T-helper 2 cell treated with Interferon-gamma antibody and Interleukin-4, amounts not matched to agents 100 ng/mL and 5 ng/mL, for 36 hours (primary cell): ENCODE results near the gene XRCC5. TPM values are rescaled to one million over a fixed set of nuclear protein-coding genes. Genes with fewer than 3 reads are reported as not detected.
"Not testable (repeated sequence)": the region's sequence is repeated elsewhere in the genome, so short reads cannot be mapped to it uniquely, and the experiment has no call there.

Experiments
- intact Hi-C: fragments of 100-400 bp; cut with micrococcal nuclease; formaldehyde crosslinking; loops from one replicate; pipeline ENCODE4 v1.15.1; 2023
- total RNA-seq: library from RNA; stranded (reverse); gene quantifications from 2 replicates; pipeline ENCODE4 v1.2.3, GENCODE V29; 2022

Gene XRCC5
- total RNA-seq, 1 donor from 2014 or later, result 438 TPM

DNA sequence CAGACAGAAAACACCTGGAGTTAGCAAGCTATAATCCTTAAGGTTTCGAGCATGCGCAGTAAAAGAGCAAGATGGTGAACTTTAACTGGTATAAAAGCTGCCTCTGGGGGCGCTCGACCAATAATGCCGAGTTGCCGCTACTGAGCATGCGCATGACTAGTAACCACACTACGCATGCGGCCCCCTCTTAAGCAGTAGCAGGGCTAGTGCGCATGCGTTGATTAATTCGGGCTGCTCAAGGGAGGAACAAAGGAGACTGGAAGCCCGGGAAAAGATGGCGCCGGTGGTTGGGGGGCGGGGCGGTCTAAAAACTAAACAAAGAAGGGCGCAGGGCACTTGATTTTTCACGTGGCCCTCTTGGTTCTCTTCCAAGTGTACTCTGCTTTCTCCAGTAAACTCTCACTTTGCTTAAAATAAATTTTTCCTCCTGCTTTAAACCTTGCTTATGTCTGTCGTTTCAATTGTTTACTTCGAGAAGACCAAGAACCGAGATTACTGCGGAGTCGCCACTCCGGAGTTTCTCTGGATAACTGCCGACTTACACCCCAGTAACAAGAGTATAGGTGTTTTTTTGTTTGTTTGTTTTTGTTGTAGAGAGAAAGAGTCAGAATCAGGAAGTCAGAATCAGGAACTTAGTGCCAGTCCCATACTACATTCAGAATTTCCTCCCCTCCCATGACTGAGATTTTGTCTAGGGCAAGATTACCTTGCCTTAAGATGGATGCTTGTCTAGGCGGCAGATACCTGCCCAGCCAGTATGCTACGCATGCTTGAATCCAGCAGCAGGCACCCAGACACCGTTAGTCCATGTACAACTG, 5.8 kb downstream of the XRCC5 start:
- intact Hi-C loops, result loop anchor here (1.0 to 10.0 kb wide), 5 partner anchors 56 to 1310 kb away; partner anchors contain the start of genes BARD1 and SMARCAL1

DNA sequence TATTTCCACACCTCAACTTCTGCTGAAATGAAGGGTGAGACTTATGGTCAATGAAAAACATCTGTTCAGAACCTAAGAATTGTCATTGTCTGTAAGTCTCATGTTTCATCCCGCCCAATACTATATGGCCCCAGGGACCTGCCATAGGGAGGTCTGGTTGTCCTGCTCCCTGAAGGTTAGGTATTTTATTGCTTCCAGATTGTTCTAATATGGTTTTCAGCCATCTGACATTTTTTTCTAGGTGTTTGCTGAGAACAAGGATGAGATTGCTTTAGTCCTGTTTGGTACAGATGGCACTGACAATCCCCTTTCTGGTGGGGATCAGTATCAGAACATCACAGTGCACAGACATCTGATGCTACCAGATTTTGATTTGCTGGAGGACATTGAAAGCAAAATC, 7.3 kb downstream of the XRCC5 start:
- intact Hi-C loops, result loop anchor here (10.0 kb wide), 1 partner anchor 1312 kb away; the partner anchor contains the start of gene BARD1

DNA sequence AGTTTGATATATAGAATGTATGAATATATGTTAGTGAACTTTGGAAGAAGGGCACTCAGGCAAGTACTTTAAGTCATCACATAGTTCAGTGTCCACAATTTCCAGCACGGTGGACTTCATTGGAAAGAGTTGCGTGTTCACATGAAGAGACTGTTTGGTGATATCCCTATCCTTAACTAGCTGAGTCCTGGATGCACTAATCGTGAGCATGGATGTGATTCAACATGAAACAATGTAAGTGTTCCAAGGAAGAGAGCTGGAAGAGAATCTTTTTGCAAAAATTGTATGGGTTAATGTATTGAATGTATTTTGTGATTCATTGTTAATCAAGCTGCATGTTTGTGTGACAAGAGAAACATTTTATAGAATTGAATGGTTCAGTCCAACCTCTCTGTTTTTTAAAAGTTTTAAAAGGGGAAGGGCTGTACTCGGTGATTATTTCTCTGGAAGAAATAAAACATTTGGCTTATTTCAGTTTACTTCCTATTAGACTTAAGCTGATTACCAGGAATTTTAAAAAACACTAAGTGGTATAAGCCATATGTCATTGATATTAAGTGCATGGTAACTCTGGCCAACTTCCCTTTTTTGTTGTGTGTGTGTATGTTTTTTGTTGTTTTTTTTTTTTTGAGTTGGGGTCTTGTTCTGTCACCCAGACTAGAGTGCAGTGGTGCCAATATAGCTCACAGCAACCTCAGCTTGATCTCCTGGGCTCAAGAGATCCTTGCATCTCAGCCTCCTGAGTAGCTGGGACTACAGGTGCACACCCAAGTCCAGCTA, 8.6 kb downstream of the XRCC5 start:
- intact Hi-C loops, result loop anchor here (10.0 kb wide), 1 partner anchor 1313 kb away; the partner anchor contains the start of gene BARD1

DNA sequence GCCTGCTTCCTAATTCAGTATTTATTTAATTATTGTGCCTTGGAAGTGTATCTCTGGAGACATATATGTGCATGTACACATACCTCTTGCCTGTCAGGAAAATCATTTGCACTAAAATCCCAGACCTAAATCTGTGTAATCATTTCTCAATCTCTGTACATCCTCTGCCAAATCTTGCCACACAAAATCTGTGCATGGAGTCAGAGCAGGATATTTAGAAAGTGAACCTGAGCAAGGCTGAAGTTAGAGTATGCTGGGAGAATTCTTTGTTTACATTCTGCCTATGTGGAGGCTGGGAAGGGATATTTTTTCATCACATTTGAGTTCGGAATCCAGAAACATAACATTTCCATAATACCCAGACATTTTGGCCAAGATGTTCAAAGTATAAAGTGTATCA, 9.3 kb downstream of the XRCC5 start:
- intact Hi-C loops, result loop anchor here (10.0 kb wide), 1 partner anchor 1314 kb away; the partner anchor contains the start of gene BARD1

DNA sequence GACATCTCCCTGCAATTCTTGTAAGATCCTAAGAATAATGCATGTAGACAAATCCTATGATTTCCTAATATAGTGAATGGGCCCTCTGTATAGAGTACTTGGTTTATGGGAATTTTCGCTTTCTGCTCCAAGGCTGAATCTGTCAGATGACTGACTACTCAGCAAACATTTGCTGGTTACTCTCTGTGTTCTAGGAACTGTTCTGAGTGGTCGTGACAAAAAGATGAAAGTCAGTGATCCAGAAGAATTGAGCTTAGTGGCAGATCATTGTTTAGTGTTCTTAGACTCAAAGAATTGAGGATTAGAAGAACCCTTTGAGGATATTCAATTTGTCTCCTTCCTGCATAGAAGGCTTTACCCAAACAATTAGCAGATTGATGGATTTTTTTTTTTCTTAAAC, 10.0 kb downstream of the XRCC5 start:
- intact Hi-C loops, result loop anchor here (10.0 kb wide), 1 partner anchor 1314 kb away; the partner anchor contains the start of gene BARD1

DNA sequence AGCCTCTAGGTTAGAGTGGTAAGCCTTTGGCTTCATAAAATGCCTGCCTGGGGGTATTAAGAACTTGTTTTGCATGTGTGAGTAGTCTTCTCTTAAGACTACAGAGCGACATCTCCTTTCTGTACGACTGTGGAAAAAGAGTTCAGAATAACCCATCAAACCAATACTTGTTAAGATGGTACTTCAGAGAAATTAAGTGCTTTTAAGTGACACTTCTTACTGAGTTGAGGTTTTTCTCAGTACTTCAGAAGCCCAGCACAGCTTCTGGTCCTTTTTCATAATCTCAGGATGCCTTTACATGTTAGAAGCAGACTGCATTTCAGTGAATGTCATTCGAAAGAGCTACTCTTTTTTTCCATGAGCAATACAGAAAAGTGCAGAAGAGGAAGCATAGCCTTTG, 10.8 kb downstream of the XRCC5 start:
- intact Hi-C loops, result loop anchor here (5.0 to 10.0 kb wide), 2 partner anchors 38 to 1315 kb away; partner anchors contain the start of genes BARD1, PECR and TMEM169

DNA sequence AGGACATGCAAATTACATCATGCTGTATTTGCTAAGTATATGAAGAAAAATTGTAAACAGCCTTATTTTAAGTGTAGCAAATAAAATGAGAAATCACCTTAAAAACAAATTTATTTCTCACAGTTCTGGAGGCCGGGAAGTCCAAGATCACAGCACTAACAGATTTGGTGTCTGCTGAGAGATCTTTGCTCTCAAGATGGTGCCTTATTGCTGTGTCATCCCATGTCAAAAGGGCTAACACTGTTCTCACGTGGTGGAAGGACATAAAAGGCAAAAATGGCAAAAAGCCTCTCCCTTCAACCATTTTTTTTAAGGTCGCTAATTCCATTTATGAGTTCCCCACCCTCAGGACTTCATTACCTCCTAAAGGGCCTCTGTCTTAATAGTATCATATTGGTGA, 12.1 kb downstream of the XRCC5 start:
- intact Hi-C loops, result loop anchor here (5.0 kb wide), 1 partner anchor 39 kb away; the partner anchor contains the start of genes PECR and TMEM169

DNA sequence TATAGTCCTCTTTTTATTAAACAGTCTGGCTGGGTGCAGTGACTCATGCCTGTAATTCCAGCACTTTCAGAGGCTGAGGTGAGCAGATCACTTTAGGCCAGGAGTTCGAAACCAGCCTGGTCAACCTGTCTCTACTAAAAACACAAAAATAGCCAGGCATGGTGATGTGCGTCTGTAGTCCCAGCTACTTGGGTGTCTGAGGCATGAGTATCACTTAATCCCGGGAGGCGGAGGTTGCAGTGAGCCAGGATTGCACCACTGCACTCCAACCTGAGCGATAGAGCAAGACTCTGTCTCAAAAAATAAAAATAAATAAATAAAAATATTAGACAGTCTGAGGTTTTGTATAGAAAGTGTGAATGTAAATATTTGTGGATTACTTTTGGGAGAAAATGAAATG, 17.8 kb downstream of the XRCC5 start:
- intact Hi-C loops, result no loop called here

DNA sequence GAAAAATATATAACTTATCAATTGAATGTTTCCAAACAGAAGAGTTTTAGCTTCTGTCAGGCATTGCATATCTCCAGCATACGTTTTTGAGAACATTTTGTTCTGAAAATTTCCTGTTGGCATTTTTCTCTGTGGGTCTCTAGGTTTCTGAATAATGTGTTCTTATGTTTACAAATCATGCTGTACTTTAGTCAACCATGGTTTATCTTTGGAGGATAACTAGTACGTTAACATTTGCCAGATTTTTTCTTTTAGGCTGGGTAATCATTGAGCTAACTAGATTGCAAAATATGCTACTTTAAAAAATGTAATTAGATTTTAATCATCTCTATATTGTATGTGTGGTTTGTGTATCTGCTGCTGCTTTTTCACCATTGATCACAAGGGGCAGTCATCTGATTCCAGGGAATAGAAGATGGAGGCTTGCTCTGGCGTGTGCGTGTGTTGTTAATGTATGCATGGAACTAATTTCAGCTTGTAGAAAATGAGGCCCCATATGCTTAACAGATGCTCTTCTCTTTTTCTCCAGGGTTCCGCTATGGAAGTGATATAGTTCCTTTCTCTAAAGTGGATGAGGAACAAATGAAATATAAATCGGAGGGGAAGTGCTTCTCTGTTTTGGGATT, 21.3 kb downstream of the XRCC5 start:
- intact Hi-C loops, result no loop called here

DNA sequence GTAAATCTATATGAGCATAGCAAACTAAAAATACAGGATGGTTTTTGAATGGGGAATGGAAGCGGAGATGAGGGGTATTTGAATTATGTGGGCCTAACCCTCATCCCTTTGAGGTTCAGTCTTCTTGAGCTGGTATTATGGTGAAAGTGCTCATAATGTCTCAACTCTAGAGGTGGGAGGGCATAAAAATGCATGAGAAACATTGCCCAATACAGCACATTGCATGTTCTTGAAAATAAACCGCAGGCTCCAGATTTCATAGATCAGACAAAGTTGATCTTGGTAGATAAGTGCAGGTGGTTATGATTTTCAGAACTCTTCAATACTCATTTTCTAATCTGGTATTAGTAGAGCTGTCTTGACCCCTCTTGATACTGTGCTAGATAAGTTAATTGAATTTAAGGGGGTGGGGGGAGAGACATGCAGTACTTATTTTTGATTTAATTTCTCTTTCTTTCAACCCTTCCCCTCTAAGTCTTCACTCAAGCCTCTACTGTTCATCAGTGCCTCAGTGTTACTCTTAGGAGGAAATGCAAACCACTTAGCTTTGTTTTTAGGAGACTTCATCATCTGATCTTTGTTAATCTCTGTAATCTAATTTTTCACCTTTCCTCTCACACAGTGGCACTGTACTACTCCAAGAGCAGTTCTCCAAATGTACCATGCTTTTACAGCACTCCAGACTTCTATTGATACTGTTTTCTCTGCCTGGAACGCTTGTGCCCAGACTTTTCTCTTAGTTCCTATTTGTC, 22.2 kb downstream of the XRCC5 start:
- intact Hi-C loops, result no loop called here

DNA sequence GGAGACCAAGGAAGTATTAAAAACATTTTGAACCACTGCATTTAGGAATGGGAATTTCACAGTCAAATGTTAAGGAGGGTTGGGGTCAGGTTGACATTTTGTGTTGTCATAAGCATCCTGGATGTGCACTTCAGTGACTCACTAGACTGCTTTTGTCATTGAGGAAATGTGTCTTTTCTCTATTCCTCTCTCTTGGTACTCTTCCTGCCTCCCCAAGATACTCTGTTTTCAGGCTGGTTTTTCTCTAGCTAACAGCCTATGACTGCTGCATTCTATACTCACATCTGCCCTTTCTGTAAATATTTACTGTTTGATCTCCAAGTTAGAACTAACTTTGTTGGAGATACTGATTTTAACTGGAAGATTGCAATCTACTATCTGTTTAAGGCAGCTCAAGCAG, 23.4 kb downstream of the XRCC5 start:
- intact Hi-C loops, result no loop called here

DNA sequence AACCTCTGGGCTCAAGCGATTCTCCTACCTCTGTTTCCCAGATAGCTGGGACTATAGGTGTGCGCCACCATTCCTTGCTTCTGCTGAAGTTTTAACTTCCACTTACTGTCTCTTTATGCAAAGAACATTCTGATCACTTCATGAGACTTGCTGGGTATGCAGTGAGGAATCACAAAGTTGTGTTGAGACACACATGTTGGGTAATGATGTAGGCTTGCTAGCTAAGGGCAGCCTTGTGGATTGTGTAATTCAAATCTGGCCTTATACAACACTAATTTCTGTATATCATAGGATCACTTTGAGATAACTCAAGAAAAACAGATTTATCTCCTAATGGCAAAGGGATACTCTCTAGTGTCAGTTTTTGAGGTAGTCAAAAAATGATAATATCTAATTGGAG, 24.2 kb downstream of the XRCC5 start:
- intact Hi-C loops, result no loop called here

DNA sequence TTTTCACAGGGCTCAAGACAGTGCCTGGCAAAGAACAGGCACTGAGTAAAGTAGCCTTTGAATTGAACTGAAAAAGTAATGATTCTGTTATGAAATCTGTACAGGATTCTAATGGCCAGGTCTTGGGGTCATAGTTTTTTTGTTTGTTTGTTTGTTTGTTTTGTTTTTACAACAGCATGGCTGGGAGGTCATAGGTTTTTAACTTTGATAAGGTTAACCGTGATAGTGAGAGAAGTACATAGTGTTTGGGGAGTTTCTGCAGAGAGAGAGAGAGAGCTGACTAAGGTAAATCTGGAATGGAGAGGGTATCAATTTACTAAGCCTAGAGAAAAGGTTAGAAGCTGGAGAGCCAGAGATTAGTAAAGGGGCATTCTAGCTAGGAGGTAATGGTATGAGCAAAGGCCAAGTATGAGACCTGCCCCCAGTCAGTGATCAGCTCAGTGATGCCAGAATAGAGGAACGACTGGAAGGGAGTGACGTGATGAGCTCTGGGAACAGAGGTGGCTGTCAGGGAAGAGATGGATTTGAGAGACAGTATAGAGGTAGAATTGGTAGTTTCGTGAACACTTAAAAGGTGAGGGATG, 25.9 kb downstream of the XRCC5 start:
- intact Hi-C loops, result no loop called here

DNA sequence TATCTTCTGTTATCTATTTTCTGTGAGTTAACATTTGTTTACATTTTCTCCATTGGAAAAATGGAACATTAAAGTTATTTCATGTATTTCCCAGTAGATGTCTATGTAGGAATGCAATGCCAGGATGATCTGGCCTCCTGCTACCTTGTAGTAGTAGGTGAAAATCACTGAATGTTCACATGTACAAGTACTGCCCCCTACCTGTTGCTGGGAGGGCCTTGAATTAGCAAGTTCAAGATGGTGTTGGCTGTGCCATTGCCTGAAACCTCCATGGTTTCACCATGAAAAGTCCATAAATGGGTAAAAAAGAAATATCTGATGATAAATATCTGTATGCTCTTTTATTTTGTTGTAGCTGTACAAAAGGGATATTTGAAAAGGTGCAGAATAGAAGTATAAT, 30.7 kb downstream of the XRCC5 start:
- intact Hi-C loops, result loop anchor here (1.0 kb wide), 1 partner anchor 106 kb away; no protein-coding TSS in a partner anchor

DNA sequence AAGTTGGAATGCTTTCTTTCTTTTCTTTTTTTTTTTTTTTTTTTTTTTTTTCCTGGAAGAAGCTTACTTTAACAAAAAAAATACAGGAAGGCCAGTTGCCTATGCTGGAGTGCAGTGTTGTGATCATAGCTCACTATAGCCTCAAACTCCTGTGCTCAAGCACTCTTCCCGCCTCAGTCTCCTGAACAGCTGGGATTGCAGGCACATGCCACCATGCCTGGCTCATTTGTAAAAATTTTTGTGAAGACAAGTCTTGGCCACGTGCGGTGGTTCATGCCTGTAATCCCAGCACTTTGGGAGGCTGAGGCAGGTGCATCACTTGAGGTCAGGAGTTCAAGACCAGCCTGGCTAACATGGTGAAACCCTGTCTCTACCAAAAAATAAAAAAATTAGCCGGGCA, 32.4 kb downstream of the XRCC5 start:
- intact Hi-C loops, result not testable (repeated sequence)

DNA sequence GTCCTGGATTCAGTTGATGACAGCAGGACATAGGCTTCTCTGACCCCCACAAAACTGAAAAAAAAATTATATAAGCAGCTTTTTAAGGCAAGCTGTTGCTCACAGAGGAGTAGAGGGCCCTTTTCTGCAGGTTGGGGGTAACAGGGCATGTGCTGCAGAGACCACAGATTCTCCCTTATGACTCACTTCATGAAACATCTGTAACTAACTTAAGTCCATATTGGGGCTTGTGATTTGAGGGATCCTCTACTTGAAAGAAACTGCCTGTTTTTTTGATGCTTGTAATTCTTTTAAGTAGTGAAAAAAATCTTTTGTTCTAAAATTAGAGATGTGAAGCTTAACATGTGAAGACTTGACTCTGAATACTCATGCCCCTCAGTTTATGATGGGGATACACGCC, 33.4 kb downstream of the XRCC5 start:
- intact Hi-C loops, result no loop called here

DNA sequence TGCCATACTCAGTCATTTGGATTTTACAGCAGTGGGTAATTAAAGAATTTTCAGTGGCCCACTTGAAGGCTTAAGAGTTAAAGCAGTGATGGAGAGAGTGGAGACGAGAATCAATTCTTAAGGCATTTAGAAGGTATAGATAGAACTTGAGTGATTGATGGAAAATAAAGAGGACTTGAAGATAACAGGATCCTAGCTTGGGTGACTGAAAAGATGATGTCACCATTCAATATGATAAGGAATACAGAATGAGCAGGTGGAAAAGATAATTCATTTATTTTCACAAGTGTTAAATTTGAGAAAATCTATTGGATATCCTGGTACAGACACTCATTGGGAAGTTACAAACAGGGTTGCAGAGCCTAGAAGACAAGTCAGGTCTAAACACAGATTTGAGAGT, 35.2 kb downstream of the XRCC5 start:
- intact Hi-C loops, result no loop called here

DNA sequence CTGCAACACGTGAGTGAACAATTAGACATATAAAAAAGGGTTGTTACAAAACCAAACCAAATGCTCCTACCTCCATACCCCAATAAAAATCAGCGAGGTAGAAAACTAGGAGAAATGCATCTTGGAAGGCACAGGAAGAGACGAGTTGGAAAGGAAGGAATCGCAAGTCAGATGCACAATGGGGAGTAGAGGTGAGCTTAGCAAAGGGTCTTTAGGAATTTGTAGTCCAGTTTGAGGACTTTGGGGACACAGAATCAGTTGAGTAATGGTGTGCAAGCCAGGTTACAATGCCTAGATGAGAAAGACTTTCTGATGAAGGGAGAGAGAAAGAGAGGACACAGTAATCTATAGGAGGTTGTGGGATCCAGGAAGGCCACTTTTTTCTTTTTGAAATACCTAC, 35.7 kb downstream of the XRCC5 start:
- intact Hi-C loops, result no loop called here

DNA sequence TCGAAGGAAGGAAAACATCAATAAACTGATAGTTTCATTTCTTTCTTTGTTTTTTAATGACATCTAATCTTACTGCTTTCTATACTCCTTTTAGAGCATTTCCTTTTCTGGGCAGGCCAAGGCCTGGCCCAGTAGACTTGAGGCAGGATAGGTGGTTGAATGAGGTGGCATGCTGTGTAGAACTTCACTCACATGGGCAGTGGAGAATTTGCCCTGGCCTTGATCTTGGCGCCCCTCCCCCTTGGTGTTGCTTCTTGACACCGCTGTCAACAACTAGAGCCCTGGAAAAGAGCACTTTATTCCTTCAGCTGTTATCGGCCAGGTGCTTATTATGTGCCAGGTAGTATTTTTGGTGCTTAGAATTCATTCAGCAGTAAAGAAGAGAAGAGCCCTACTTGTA, 37.4 kb downstream of the XRCC5 start:
- intact Hi-C loops, result no loop called here
